Measurements from ENCODE around the gene AHI1.
A peak's percentile ranks its signal among the peaks of the same experiment; 100 is the strongest.

The AHI1 gene

DNA sequence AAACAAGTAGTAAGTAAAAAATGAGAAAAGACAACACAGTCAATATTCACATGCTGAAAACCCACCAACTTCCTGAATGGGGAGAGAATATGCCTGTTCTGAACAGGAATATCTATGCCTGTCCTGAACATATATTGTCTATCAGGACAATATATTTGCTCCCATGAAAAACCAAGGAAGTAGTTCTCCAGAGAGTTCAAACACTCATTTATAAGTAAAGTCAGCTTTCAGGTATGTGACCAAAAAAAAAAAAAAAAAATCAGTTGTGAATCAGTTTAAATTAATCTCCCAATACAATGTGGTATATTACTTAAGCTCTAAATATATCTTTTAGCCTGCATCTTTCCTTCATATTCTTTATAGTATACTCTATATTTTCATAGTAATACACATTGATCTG is 197.0 kb downstream of the AHI1 start:
- H3K27me3 ChIP-seq (ENCODE audit: insufficient read depth, low read length): no peaks in the 10 kb centered on the region
- H3K4me1 ChIP-seq (ENCODE audit: control insufficient read depth, insufficient read depth, low read length, unreplicated experiment): peaks cover 20% of the 10 kb centered on the region
- no peak overlapping the region for H2AFZ ChIP-seq (ENCODE audit: low read length, unreplicated experiment)
- H3K79me2 ChIP-seq (ENCODE audit: control insufficient read depth, insufficient read depth, low read length, unreplicated experiment): no peaks in the 10 kb centered on the region
- peaks cover 15% of the 10 kb centered on the region; the same call in 1 of the 2 replicates for H3K36me3 ChIP-seq (ENCODE audit: insufficient read depth, low read length)
- H3K27ac ChIP-seq (ENCODE audit: low read depth, low read length): peak overlapping the region; percentile 0; the same call in 1 of the 2 replicates
- no peak overlapping the region for H3K4me3 ChIP-seq (ENCODE audit: low read depth, low read length)

DNA sequence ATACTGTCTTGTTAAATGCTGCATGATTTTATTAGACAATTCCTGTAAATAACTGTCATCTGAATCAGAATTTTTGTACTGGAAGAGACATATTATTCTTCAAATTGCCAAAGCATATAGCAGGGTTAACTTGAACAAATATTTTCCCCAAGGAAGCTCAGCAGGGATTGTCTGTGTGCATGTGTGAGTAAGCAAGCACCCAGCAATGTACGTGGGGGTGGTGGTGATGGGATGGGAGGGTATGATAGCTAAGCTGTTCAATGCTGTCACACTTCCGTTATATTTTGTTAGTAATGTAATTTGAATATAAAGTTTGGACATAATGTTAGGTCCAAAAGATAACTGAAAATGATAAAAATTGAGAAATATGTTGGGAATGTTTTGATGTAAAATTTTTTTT is 198.3 kb downstream of the AHI1 start:
- peak overlapping the region; percentile 10 for H2AFZ ChIP-seq (ENCODE audit: low read length, unreplicated experiment)
- H3K4me1 ChIP-seq (ENCODE audit: control insufficient read depth, insufficient read depth, low read length, unreplicated experiment): peaks cover 20% of the 10 kb centered on the region
- H3K27ac ChIP-seq (ENCODE audit: low read depth, low read length): peak overlapping the region; percentile 54
- H3K79me2 ChIP-seq (ENCODE audit: control insufficient read depth, insufficient read depth, low read length, unreplicated experiment): no peaks in the 10 kb centered on the region
- H3K36me3 ChIP-seq (ENCODE audit: insufficient read depth, low read length): peaks cover 15% of the 10 kb centered on the region; the same call in 1 of the 2 replicates
- no peak overlapping the region for H3K4me3 ChIP-seq (ENCODE audit: low read depth, low read length)
- H3K27me3 ChIP-seq (ENCODE audit: insufficient read depth, low read length): no peaks in the 10 kb centered on the region

DNA sequence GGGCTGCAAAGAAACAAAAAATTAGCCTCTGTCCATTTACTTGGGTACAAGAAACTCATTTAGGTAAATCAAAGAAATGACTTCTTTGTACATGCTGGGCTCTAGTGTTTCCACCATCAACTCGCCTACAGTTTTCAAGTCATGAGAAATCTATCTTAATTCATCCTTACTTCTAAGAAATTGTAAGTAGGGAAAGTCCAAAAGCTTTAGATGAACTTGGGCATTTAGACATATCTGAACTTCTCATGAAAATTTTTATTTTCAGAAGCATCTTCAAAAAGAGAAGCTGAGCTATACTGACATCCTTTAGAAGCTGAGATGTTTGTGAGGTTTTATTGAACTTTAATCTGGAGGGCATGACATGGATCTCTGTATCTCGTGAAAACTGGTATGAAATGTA is 199.1 kb downstream of the AHI1 start:
- H2AFZ ChIP-seq (ENCODE audit: low read length, unreplicated experiment): no peak overlapping the region
- H3K36me3 ChIP-seq (ENCODE audit: insufficient read depth, low read length): peaks cover 15% of the 10 kb centered on the region; the same call in 1 of the 2 replicates
- H3K27ac ChIP-seq (ENCODE audit: low read depth, low read length): peak overlapping the region; percentile 54
- H3K79me2 ChIP-seq (ENCODE audit: control insufficient read depth, insufficient read depth, low read length, unreplicated experiment): no peaks in the 10 kb centered on the region
- H3K27me3 ChIP-seq (ENCODE audit: insufficient read depth, low read length): no peaks in the 10 kb centered on the region
- H3K4me3 ChIP-seq (ENCODE audit: low read depth, low read length): no peak overlapping the region
- peaks cover 20% of the 10 kb centered on the region for H3K4me1 ChIP-seq (ENCODE audit: control insufficient read depth, insufficient read depth, low read length, unreplicated experiment)

DNA sequence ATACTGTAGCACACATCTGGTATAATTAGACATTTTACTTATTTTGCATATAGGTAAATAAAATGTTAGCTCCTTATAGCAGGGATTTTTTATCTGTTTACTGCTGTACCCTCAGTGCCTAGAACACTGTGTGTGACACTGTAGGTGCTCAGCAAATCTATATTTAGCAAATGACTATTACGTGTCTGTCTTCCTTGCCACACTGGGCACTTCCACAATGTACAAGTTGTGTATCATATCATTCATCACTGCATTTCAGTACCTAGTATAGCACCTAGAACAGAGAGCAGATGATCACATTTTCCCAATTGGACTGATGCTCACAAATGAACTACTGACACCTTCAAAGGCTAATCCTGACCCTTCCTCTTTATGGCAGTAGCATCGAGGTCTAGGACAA is 200.8 kb downstream of the AHI1 start:
- H2AFZ ChIP-seq (ENCODE audit: low read length, unreplicated experiment): no peak overlapping the region
- H3K4me1 ChIP-seq (ENCODE audit: control insufficient read depth, insufficient read depth, low read length, unreplicated experiment): peaks cover 25% of the 10 kb centered on the region
- no peak overlapping the region for H3K4me3 ChIP-seq (ENCODE audit: low read depth, low read length)
- no peak overlapping the region for H3K27ac ChIP-seq (ENCODE audit: low read depth, low read length)
- peaks cover 15% of the 10 kb centered on the region; the same call in 1 of the 2 replicates for H3K36me3 ChIP-seq (ENCODE audit: insufficient read depth, low read length)
- no peaks in the 10 kb centered on the region for H3K27me3 ChIP-seq (ENCODE audit: insufficient read depth, low read length)
- H3K79me2 ChIP-seq (ENCODE audit: control insufficient read depth, insufficient read depth, low read length, unreplicated experiment): no peaks in the 10 kb centered on the region

DNA sequence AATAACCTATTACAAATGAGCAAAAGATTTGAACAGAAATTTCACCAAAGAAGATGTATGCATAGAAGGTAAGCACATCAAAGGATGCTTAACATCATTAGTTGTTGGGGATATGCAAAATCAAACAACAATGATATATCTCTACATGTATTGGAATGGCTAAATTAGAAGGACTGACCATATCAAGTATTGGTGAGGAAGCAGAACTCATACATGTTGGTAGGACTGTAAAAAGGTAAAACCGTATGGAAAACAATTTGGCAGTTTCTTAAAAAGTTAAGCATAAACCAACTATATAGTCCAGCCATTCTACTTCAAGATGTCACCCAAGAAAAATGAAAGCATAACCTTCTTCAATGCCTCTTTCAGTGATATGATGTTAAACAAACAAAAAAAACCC is 202.5 kb downstream of the AHI1 start:
- no peak overlapping the region for H3K27ac ChIP-seq (ENCODE audit: low read depth, low read length)
- no peaks in the 10 kb centered on the region for H3K27me3 ChIP-seq (ENCODE audit: insufficient read depth, low read length)
- H3K4me1 ChIP-seq (ENCODE audit: control insufficient read depth, insufficient read depth, low read length, unreplicated experiment): peaks cover 26% of the 10 kb centered on the region
- no peak overlapping the region for H3K4me3 ChIP-seq (ENCODE audit: low read depth, low read length)
- no peak overlapping the region for H2AFZ ChIP-seq (ENCODE audit: low read length, unreplicated experiment)
- peaks cover 15% of the 10 kb centered on the region; the same call in 1 of the 2 replicates for H3K36me3 ChIP-seq (ENCODE audit: insufficient read depth, low read length)
- H3K79me2 ChIP-seq (ENCODE audit: control insufficient read depth, insufficient read depth, low read length, unreplicated experiment): no peaks in the 10 kb centered on the region

DNA sequence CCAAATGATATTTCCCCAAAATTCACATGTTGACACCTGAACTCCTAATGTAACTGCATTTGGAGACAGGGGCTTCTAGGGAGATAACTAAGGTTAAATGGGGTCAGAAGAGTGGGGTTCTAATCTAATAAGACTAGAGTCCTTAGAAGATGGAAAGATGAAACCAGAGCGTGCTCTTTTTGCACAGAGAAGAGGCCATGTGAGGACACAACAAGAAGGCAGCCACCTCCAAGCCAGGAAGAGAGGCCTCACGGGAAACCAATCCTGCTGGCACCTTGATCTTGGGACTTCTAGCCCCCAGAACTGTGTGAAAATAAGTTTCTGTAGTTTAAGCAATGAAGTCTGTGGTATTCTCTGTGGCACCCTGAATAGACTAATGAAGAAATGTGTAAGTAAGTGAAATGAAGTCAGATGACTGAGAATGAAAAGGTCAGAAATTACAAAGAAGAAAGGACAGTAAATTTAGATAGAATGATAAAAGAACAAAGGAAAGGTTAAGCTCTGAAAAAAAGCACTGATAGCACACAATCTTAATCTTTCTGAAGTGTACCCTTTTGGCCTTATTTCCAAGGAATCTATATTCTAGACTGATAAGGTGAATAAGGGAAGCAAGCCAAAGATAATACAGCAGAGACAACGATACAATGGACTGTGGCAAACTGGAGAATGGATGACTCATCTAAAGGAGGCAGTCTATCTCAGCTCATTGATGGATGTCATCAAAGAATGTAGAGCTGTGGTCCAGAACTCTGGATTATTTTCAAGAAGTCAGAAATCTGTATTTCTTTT is 206.1 kb downstream of the AHI1 start:
- Histone ChIP-seq H3K36me3 (ENCODE audit: insufficient read depth, low read length) (peaks cover 10% of the 10 kb centered on the region; the same call in 1 of the 2 replicates), H3K4me3 (ENCODE audit: low read depth, low read length) (no peak overlapping the region), H3K79me2 (ENCODE audit: control insufficient read depth, insufficient read depth, low read length, unreplicated experiment) (no peaks in the 10 kb centered on the region), H3K27ac (ENCODE audit: low read depth, low read length) (no peak overlapping the region), H3K4me1 (ENCODE audit: control insufficient read depth, insufficient read depth, low read length, unreplicated experiment) (peaks cover 14% of the 10 kb centered on the region), H2AFZ (ENCODE audit: low read length, unreplicated experiment) (no peak overlapping the region), H3K27me3 (ENCODE audit: insufficient read depth, low read length) (no peaks in the 10 kb centered on the region)

DNA sequence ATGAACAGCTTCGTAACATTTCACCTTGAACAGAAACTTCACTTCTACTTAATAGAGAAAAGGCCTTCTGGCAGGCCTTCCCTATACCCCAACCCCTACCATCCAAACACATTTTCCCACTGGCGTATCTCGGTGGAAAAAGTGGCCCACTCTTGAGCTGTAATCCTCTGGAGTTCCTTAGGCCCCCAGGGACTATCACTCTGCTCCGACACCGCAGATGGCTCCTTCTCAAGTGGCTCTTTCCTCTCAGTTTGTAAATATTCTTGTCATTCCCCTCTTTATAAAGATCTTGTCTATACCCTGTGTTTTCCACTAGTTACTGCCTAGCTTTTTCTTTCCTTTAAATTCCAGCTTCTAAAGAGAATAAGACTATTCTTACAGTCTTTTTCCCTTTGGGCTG is 207.7 kb downstream of the AHI1 start:
- Histone ChIP-seq H3K79me2 (ENCODE audit: control insufficient read depth, insufficient read depth, low read length, unreplicated experiment) (no peaks in the 10 kb centered on the region), H2AFZ (ENCODE audit: low read length, unreplicated experiment) (no peak overlapping the region), H3K27me3 (ENCODE audit: insufficient read depth, low read length) (no peaks in the 10 kb centered on the region), H3K27ac (ENCODE audit: low read depth, low read length) (no peak overlapping the region), H3K4me1 (ENCODE audit: control insufficient read depth, insufficient read depth, low read length, unreplicated experiment) (peaks cover 14% of the 10 kb centered on the region), H3K4me3 (ENCODE audit: low read depth, low read length) (no peak overlapping the region), H3K36me3 (ENCODE audit: insufficient read depth, low read length) (no peaks in the 10 kb centered on the region; the same call in 1 of the 2 replicates)

DNA sequence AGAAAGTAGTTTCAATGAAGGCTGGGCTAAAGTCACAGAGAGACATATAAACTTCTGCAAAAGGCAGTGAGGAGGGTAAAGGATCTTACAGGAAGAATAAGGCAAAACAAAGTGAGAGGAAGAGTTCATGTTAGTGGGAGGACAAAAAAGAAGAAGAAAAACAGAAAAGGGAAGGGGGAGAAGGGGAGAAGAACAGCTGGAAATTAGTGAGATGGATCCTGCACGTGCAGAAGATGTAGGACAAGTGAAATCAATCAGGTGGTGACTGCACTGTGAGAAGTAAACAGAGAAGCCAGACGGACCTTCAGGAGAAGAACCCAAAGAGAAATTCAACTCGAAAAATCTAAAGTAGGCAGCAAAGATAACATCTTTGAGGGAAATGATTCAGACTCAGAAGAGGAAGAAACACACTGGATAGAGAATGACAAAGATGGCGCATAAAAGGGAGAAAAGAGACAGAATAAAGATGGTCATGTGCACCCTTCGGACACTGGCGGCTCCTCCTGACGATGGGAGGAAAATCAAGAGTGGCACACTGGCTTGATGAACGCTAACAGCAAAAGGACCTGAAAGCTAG is 210.5 kb downstream of the AHI1 start:
- H3K4me1 ChIP-seq (ENCODE audit: control insufficient read depth, insufficient read depth, low read length, unreplicated experiment): peaks cover 12% of the 10 kb centered on the region
- H3K27ac ChIP-seq (ENCODE audit: low read depth, low read length): no peak overlapping the region
- no peaks in the 10 kb centered on the region for H3K27me3 ChIP-seq (ENCODE audit: insufficient read depth, low read length)
- H3K79me2 ChIP-seq (ENCODE audit: control insufficient read depth, insufficient read depth, low read length, unreplicated experiment): no peaks in the 10 kb centered on the region
- H3K36me3 ChIP-seq (ENCODE audit: insufficient read depth, low read length): no peaks in the 10 kb centered on the region; the same call in 1 of the 2 replicates
- H3K4me3 ChIP-seq (ENCODE audit: low read depth, low read length): no peak overlapping the region
- H2AFZ ChIP-seq (ENCODE audit: low read length, unreplicated experiment): no peak overlapping the region

DNA sequence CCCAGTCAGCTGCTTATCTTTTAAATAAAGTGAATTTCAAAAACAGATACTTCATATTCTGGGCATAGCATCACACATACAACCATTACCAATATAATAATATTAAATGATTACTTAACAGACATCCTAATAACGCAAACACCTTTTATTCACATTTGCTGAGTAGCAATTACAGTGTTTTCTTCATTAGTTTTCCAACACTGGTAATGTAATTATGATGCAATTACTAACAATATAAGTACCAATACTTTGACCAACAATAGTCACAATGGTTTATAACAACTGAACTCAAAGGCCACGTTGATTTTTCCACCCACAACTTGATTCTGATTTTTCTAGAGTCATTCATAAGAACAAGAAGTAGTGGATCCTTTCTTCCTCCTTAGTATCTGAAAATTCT is 212.4 kb downstream of the AHI1 start:
- H3K4me3 ChIP-seq (ENCODE audit: low read depth, low read length): no peak overlapping the region
- H2AFZ ChIP-seq (ENCODE audit: low read length, unreplicated experiment): no peak overlapping the region
- no peaks in the 10 kb centered on the region; the same call in 1 of the 2 replicates for H3K36me3 ChIP-seq (ENCODE audit: insufficient read depth, low read length)
- no peaks in the 10 kb centered on the region for H3K27me3 ChIP-seq (ENCODE audit: insufficient read depth, low read length)
- H3K4me1 ChIP-seq (ENCODE audit: control insufficient read depth, insufficient read depth, low read length, unreplicated experiment): no peaks in the 10 kb centered on the region
- no peaks in the 10 kb centered on the region for H3K79me2 ChIP-seq (ENCODE audit: control insufficient read depth, insufficient read depth, low read length, unreplicated experiment)
- H3K27ac ChIP-seq (ENCODE audit: low read depth, low read length): no peak overlapping the region

DNA sequence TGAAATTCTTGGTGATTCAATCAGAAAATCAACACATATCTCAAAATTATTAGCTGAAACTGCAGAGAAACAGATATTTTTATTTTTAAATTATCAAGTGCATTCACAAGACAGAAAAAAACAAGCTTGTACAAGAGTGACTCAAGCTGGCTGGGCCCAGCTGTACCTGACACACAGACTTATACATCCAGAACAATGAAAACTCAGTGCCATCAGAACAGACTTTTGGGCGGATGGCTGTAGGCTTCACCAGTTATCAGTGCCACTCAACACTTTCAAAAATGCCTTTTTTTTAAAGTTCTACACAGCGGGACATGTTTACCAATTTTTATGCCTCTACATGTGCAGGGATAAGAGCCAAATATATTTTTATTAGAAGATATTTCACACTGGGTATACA is 213.6 kb downstream of the AHI1 start:
- Histone ChIP-seq H3K4me3 (ENCODE audit: low read depth, low read length) (no peak overlapping the region), H3K27me3 (ENCODE audit: insufficient read depth, low read length) (no peaks in the 10 kb centered on the region), H3K27ac (ENCODE audit: low read depth, low read length) (no peak overlapping the region), H2AFZ (ENCODE audit: low read length, unreplicated experiment) (no peak overlapping the region), H3K4me1 (ENCODE audit: control insufficient read depth, insufficient read depth, low read length, unreplicated experiment) (no peaks in the 10 kb centered on the region), H3K79me2 (ENCODE audit: control insufficient read depth, insufficient read depth, low read length, unreplicated experiment) (no peaks in the 10 kb centered on the region), H3K36me3 (ENCODE audit: insufficient read depth, low read length) (no peaks in the 10 kb centered on the region)

DNA sequence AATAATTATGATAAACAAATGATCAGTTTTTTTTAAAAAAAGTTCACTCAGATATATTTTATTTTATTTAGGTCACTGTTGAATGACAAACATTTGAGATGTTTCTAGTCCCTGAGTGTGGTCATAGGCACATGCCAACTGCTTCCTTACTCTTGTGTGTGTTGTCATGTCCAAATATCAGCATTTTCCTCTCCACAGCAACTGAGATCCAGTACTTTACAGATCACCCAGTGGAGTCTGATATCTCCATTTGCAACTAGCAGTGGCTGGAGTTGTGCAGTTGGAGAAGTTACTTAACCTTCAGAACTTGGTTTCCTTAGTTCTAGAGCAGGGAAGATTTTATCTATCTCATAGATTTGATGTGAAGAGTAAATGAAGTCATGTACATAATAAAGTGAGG is 215.1 kb downstream of the AHI1 start:
- Histone ChIP-seq H3K79me2 (ENCODE audit: control insufficient read depth, insufficient read depth, low read length, unreplicated experiment) (no peaks in the 10 kb centered on the region), H3K4me3 (ENCODE audit: low read depth, low read length) (no peak overlapping the region), H3K27ac (ENCODE audit: low read depth, low read length) (no peak overlapping the region), H3K36me3 (ENCODE audit: insufficient read depth, low read length) (no peaks in the 10 kb centered on the region), H3K27me3 (ENCODE audit: insufficient read depth, low read length) (no peaks in the 10 kb centered on the region), H3K4me1 (ENCODE audit: control insufficient read depth, insufficient read depth, low read length, unreplicated experiment) (no peaks in the 10 kb centered on the region), H2AFZ (ENCODE audit: low read length, unreplicated experiment) (no peak overlapping the region)
